SHP77 treated with DMSO at 0.1 percent for 48 hours (cell line): ENCODE measurements around the gene WRAP73.
"Not testable (repeated sequence)": the region's sequence is repeated elsewhere in the genome, so short reads cannot be mapped to it uniquely, and the experiment has no call there.

Experiments
- DNase-seq: peaks from one replicate; lab custom pipeline; 2025; lab: John Stamatoyannopoulos, UW

The WRAP73 gene

GRCh38 chr1:3630161-3630611 is 19.7 kb downstream of the WRAP73 start:
- DNase-seq, result no peak

- DNase-seq, result no peak
Measured at GRCh38 chr1:3629561-3630160, 20.2 kb downstream of the WRAP73 start.

GRCh38 chr1:3628445-3628844 is 21.5 kb downstream of the WRAP73 start:
- DNase-seq, result no peak

DNA sequence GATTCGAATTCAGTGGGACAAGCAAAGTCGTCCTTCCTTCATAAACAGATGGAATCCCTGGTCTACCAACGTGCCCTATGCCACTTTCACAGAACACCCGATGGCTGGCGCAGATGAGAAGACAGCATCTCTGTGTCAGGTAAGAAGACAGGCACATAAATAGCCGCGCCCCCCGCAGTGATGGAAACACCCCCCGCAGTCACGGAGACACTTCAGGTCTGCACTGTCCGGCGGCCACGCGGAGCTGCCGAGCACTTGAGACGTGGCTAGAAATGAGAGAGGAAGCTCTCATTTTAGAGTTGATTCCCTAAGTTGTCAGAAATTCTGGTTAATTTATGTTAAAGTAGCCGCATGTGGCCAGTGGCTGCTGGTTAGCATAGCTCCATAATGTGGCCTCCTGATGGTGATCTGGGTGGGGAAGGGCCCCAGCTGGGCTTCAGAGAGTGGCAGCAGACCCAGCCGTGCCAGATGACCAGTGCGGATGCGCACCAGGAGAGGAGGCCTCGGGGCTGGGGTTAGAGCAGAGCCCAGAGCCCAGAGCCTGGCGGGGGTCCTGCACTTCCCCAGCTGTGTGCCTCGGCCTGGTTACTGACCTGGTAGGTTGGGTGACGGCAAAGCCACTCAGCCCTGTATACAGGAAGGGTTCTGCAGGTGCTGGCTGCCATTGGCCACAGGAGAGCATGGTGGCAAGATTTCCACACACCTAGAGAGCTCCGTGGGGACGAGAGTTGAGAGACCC is 22.2 kb downstream of the WRAP73 start:
- DNase-seq, result no peak

- no peak for DNase-seq
Measured at GRCh38 chr1:3626025-3626424, 23.9 kb downstream of the WRAP73 start.

DNA sequence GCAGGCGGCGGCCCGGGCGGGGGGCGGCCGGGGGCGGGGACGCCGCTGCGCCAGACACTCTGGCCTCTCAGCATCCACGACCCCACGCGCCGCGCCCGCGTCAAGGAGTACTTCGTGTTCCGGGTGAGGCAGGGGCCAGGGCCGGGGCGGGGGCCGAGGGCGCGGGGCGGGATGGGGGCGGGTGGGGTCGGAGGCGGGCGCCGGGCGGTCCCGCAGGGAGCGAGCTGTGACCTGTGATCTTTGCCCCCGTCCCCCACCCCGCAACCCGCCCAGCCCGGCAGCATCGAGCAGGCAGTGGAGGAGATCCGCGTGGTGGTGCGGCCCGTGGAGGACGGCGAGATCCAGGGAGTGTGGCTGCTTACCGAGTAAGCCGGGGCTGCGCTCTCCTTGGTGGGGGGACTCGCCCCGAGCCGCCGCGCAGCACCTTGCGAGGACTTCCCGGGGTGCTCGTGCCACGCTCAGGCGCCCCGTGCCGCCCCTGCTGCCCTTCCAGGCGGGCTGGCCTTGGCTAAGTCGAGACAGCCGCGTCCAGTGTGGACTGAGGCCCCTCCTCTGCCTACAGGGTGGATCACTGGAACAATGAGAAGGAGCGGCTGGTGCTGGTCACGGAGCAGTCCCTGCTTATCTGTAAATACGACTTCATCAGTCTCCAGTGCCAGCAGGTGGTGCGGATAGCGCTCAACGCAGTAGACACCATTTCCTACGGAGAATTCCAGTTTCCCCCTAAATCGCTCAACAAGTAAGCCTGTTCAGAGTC is 24.6 kb downstream of the WRAP73 start:
- peak; percentile 1 for DNase-seq

GRCh38 chr1:3624200-3625136 is 25.4 kb downstream of the WRAP73 start, which contains the start of gene TPRG1L:
TPRG1L (plus strand) TSS chr1:3625015; CDS start chr1:3625073, 58 bp downstream.
- peak; percentile 73 for DNase-seq

DNA sequence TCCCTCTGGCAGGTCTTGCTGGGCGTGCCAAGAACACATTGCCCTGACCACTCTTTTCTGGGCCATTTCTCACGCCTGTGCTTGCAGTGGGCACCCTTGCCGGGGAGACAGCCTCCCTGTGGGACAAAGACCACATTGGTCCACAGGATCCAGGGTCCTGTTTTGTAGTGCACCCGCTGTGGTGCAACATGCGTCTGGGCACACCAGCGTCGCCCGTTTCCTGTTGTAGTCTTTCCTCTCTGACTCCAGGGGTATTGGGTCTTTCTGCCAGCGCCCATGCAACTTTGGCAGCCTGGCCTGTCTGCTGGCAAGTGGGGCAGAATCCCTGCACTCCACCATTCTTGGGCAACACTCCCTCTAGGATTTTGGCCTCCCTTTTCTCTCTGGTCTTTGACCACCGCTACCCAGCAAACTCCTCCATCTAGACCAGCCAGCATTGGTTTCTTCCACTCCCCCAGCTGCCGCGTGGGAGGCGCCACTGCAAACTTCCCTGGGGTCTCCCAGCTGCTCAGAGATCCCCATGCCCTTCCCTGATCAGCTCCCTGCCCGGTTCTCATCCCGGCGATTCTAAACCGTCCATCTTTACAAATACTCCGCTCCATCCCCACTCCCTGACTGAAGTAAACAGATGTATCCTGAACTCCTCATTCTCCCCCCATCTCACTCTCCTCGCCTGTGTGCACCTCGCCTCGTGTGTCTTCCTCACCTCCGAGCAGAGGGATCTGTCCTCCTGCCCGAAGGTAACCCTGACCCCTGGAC is 26.3 kb downstream of the WRAP73 start:
- no peak for DNase-seq

DNA sequence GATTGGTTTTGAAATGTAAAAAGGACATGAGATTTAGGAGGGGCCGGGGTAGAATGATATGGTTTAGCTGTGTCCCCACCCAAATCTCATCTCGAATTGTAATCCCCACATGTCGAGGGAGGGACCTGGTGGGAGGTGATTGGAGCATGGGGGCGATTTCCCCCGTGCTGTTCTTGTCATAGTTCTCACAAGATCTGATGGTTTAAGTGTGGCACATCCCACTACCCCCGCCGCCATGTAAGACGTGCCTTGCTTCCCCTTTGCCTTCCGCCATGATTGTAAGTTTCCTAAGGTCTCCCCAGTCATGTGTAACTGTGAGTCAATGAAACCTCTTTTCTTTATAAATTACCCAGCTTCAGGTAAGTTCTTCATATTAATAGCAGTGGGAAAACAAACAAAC is 27.8 kb downstream of the WRAP73 start:
- DNase-seq, result not testable (repeated sequence)

- peak; percentile 5 for DNase-seq
Measured at GRCh38 chr1:3621151-3621671, 28.7 kb downstream of the WRAP73 start.

DNA sequence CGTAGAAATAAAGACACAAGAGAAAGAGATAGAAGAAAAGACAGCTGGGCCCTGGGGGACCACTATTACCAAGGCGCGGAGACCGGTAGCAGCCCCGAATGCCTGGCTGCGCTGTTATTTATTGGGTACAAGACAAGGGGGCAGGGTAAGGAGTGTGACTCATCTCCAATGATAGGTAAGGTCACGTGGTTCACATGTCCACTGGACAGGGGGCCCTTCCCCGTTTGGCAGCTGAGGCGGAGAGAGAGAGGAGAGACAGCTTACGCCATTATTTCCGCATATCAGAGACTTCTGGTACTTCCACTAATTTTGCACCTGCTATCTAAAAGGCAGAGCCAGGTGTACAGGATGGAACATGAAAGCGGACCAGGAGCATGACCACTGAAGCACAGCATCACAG is 29.2 kb downstream of the WRAP73 start:
- no peak for DNase-seq

DNA sequence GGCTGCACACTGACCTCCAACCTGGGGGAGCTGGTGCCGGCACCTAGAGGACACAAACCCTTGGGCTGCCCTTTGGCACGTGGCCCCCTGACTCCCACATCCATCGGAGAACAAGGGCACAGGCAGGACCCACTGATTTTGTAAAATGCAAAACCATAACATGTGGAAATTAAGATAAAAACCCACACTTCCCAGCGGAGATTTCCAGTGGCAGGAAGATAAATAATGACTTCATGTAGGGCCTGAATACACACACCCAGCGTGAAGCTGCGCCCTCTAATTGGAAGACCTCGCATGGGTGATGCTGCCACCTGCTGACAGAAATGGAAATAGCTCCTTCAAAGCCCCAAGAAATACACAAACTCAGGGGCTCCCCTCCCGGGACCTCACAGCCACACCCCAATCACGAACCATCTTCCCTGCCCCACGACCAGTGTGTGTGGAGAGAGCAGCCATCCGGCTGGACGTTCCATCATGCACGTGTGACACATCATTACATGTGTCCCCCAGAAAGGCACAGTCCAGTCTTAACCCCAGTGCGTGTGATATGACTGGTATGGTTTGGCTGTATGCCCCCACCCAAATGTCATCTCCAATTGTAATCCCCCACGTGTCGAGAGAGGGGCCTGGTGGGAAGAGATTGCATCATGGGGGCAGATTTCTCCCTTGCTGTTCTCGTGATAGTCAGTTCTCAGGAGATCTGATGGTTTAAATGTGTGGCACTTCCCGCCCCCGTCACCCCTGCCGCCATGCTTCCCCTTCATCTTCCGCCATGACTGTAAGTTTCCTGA is 30.8 kb downstream of the WRAP73 start:
- peak; percentile 9 for DNase-seq

DNA sequence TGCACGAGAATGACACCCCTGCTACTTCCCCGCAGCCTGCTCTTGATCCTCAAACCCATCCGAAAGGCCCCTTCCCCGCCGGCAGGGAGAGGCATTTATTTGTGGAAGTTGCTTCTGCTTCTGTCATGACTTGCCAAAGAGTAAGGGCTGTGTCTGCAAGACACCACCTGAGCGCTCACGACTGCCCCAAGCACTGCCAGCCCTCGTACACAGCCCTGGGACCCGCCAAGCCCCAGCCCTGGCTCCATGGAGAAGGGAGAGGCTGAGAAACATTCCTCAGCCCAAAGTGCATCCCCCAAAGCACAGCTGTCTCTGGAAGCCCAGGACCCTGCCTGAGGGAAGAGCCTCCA is 31.4 kb downstream of the WRAP73 start:
- no peak for DNase-seq

GRCh38 chr1:3617806-3618345 is 32.0 kb downstream of the WRAP73 start:
- DNase-seq, result no peak

DNA sequence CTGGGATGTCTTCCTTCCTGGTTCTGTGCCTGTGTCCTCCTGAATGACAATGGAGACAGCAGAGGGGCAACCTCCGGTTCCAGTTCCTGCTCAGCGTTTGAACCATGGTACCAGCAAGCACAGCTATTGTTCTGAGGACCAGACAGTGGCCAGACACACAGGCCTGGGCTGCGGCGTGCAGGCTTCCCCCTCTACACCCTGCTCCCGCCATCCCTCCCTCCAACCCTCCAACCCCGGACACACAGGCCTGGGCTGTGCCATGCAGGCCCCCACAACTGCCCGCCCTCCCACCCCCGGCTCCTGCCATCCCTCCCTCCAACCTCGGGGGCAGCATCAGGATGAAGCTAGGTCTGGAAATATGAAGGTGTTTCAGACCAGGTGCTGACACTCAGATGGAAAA is 33.0 kb downstream of the WRAP73 start:
- DNase-seq, result no peak

DNA sequence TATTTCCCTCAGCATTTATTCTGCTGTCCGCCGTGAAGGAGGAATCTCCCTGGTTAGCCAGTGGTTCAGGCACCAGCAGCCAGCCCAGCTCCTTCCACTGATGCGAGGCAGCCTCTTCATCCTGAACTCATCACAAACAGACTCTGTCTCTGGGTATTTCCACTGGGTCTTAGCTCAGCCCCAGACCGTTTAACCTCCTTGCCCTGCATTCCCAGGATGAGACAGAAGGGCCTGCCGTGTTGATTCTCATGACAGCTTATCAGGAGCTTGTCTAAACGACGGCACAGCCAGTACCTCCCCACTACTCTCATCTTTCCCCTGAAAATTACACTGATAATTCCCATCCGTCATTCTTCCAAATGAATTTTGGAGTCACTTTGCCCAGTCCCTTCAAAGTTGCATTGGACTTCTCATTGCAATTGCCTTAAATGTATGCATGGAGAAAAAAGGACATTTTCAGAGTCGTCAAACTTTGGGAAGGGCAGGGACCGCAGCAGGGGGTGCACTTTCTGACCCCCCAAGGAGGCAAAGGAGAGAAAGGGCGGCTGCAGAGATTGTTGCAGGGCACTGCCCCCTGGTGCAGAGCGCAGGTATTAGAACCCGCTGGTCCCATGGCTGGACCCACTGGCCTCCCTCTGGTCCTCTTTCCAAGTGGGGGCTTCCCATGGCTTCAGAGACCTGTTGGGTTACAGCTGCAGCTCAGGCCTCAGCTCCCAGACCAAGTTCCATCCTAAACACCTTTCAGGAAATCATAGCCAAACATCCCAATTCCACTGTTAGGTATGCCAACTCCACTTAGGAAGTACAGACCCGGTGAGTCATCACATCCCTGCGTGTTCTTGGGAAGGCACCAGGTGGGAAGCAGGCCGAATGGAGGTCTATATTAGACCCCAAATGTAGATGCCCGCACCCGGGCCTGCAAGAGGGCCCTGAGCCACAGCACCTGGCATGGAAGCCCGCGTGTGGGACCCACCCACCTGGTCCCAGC is 34.9 kb downstream of the WRAP73 start:
- no peak for DNase-seq

- DNase-seq, result no peak
Measured at GRCh38 chr1:3612123-3612522, 37.8 kb downstream of the WRAP73 start.

GRCh38 chr1:3611170-3612019 is 38.5 kb downstream of the WRAP73 start, which contains the start of gene MEGF6:
MEGF6 (minus strand) TSS chr1:3611508; CDS start chr1:3611268, 240 bp downstream.
- no peak for DNase-seq
